Left ventricle myocardium inferior (tissue), 1 donor: ENCODE results near the gene ZNF10. TPM values are rescaled to one million over a fixed set of nuclear protein-coding genes. Genes with fewer than 3 reads are reported as not detected.

Source experiments
- DNase-seq: peaks from one replicate; pipeline ENCODE4 v3.0.0-alpha.2; 2020
- H3K27ac ChIP-seq: fragments of 200-600 bp; replicated peaks from 2 replicates; pipeline ENCODE4 v1.8.0; 2021
- H3K27me3 ChIP-seq: fragments of 200-600 bp; 2 replicates; pipeline ENCODE4 v1.8.0; 2021; ENCODE audit warnings: low read depth
- H3K36me3 ChIP-seq: fragments of 200-600 bp; 2 replicates; pipeline ENCODE4 v1.8.0; 2021
- H3K4me1 ChIP-seq: fragments of 200-600 bp; 2 replicates; pipeline ENCODE4 v1.8.0; 2021
- H3K4me3 ChIP-seq: fragments of 200-600 bp; 2 replicates; pipeline ENCODE4 v1.8.0; 2021; ENCODE audit warnings: mild to moderate bottlenecking, moderate library complexity
- H3K9me3 ChIP-seq: fragments of 200-600 bp; replicated peaks from 2 replicates; pipeline ENCODE4 v1.8.0; 2021
- intact Hi-C: fragments of 100-400 bp; cut with micrococcal nuclease; formaldehyde crosslinking; loops from one replicate; pipeline ENCODE4 v1.11.0; 2022
- total RNA-seq: library from RNA; stranded (reverse); fragmentation: NEBNext Ultra II Directional; extraction: Animal tissue kit (Norgen Biotek cat#: 25700); gene quantifications from one replicate; pipeline ENCODE4 v1.2.1, GENCODE V29; 2021
- TF ChIP-seq, protein P1 (sequence below): fragments of 200-600 bp; IDR thresholded peaks from 2 replicates; pipeline ENCODE4 v1.8.0; 2021; ENCODE audit warnings: antibody characterized with exemption, mild to moderate bottlenecking, borderline replicate concordance
- donor health status: DM: no; HTN: yes; CAD: no; lungs with severe emphysema.

The ZNF10 gene
- total RNA-seq, 1 donor from 2014 or later, result 5.6 TPM

DNA sequence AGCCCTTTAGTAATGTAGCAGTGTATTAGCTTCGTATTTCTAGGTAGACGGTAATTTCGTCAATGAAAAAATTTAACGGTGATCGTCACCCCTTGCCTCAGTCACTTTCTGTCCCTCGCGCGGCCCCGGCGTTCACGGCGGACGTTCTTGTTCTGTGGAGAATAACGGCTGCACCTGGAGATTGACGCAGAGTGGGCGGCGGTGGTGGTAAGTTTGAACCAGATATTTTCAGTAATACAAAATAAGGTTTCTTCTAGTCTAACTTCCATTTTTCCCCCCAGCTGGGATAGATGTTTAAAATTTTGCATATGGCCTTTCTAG lies 341 bp downstream of the ZNF10 start:
- H3K36me3 ChIP-seq, result peaks cover 65% of the 10 kb centered on the region
- intact Hi-C loops, result loop anchor here (2.0 kb wide), 1 partner anchor 50 kb away; the partner anchor contains the start of gene ZNF140
- DNase-seq, result peak; percentile 26

DNA sequence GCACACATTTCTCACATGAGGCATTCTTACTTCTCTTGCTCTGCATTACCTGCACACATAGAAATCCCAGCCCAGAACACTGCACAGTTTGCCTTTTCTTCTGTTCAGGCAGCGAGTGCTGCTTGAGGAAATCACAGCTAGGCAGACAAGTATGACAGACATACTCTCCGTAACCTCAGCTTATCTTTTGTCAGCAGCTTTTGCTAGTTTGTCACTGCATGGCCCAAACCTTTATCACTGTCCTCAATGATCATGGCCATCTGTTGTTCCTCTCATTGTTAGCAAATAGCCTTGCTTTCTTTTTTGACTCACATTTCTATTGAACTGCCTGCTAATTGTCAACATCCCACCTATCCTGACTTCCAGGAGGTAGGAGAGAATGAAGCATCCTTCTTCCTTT lies 5.3 kb downstream of the ZNF10 start:
- Histone ChIP-seq H3K27ac (no peak overlapping the region), H3K4me1 (peaks cover 20% of the 10 kb centered on the region), H3K36me3 (peaks cover 84% of the 10 kb centered on the region), H3K4me3 (no peak overlapping the region), H3K27me3 (no peaks in the 10 kb centered on the region), H3K9me3 (peaks cover 86% of the 10 kb centered on the region)
- TF ChIP-seq, protein P1, sequence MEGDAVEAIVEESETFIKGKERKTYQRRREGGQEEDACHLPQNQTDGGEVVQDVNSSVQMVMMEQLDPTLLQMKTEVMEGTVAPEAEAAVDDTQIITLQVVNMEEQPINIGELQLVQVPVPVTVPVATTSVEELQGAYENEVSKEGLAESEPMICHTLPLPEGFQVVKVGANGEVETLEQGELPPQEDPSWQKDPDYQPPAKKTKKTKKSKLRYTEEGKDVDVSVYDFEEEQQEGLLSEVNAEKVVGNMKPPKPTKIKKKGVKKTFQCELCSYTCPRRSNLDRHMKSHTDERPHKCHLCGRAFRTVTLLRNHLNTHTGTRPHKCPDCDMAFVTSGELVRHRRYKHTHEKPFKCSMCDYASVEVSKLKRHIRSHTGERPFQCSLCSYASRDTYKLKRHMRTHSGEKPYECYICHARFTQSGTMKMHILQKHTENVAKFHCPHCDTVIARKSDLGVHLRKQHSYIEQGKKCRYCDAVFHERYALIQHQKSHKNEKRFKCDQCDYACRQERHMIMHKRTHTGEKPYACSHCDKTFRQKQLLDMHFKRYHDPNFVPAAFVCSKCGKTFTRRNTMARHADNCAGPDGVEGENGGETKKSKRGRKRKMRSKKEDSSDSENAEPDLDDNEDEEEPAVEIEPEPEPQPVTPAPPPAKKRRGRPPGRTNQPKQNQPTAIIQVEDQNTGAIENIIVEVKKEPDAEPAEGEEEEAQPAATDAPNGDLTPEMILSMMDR, result no peak
- intact Hi-C loops, result no loop called here
- no peak for DNase-seq

More for the DNA sequence above, 341 bp downstream of the ZNF10 start:
- peaks cover 68% of the 10 kb centered on the region for H3K9me3 ChIP-seq
- peak overlapping the region; percentile 94 for H3K4me3 ChIP-seq
- H3K27me3 ChIP-seq, result no peaks in the 10 kb centered on the region
- H3K4me1 ChIP-seq, result peaks cover 33% of the 10 kb centered on the region
- H3K27ac ChIP-seq, result peak overlapping the region; percentile 98
- TF ChIP-seq, protein P1, result no peak

DNA sequence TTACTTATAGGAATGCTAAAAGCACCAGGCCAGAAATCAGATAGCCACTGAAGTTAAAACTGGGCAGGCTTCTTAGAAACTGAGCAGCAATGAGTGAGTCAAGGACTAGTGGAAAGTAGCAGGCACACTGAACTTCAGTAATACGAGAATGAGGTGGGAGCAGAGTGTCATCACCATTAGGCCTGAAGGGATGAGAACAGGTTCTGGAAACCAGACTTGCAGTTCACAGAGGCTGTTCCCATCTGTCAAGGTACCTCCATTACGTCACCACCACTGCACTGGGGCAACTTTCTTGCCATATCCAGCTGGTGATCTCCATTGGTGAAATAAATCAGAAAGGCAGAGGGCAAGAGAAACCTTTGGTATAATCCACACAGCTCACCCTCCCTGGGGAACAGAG lies 15.6 kb downstream of the ZNF10 start:
- Histone ChIP-seq H3K36me3 (peaks cover 100% of the 10 kb centered on the region), H3K4me3 (no peak overlapping the region), H3K27ac (no peak overlapping the region), H3K4me1 (no peaks in the 10 kb centered on the region), H3K27me3 (no peaks in the 10 kb centered on the region), H3K9me3 (peaks cover 100% of the 10 kb centered on the region)
- DNase-seq, result no peak
- TF ChIP-seq, protein P1, result no peak
- intact Hi-C loops, result no loop called here

DNA sequence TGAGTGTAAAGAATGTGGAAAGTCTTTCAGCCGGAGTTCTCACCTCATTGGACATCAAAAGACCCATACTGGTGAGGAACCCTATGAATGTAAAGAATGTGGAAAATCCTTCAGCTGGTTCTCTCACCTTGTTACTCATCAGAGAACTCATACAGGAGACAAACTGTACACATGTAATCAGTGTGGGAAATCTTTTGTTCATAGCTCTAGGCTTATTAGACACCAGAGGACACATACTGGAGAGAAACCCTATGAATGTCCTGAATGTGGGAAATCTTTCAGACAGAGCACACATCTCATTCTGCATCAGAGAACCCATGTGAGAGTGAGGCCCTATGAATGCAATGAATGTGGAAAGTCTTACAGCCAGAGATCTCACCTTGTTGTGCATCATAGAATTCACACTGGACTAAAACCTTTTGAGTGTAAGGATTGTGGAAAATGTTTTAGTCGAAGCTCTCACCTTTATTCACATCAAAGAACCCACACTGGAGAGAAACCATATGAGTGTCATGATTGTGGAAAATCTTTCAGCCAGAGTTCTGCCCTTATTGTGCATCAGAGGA lies 25.8 kb downstream of the ZNF10 start:
- Histone ChIP-seq H3K27me3 (no peaks in the 10 kb centered on the region), H3K4me3 (no peak overlapping the region), H3K9me3 (peaks cover 100% of the 10 kb centered on the region), H3K36me3 (peaks cover 85% of the 10 kb centered on the region), H3K27ac (no peak overlapping the region), H3K4me1 (no peaks in the 10 kb centered on the region)
- DNase-seq, result no peak
- TF ChIP-seq, protein P1, result no peak
- intact Hi-C loops, result no loop called here

DNA sequence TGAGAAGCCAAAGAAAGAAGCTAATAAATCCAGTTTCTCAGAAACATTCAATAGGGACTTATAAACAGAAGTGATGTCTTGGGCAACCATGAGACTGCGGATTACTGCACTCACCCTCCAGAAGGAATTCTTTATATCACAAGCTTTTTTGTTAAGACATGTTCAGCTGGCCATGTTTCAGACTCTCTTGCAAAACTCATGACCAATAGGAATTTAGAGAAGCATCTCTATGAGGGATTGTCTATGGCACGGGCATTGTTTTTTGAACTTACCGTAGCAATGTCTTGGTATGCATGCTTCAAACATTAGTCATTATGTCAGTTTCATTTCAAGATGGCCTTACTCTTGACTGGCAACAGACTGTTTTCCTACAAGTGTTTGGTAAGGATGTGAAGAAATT lies 35.3 kb downstream of the ZNF10 start:
- TF ChIP-seq, protein P1, result no peak
- Histone ChIP-seq H3K27ac (no peak overlapping the region), H3K4me3 (no peak overlapping the region), H3K27me3 (no peaks in the 10 kb centered on the region), H3K36me3 (no peaks in the 10 kb centered on the region), H3K9me3 (peaks cover 96% of the 10 kb centered on the region), H3K4me1 (no peaks in the 10 kb centered on the region)
- DNase-seq, result no peak
- intact Hi-C loops, result no loop called here
